ENCODE data around the gene ADAM12.

ADAM12 gene

DNA sequence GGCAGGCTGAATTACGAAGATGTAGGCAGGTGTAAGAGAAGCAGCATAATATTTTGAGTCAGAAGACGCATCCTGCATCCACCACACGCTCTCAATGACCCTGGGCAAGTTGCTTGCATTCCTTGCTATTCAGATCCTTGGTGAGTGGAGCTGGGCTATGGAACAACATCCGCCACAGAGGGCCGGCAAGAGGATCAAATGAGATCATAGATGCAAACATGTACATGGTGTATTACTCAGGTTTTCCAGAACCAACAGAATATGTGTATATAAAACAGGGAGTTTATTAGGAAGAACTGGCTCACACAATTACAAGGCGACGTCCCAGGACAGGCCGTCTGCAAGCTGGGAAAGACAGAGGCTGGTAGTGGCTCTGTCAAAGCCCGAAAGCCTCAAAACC is 51.5 kb downstream of the ADAM12 start:
- Histone ChIP-seq H3K9ac (ENCODE audit: low read depth, low read length) (no peak overlapping the region), H3K27me3 (ENCODE audit: control insufficient read depth, insufficient read depth, low read length) (no peaks in the 10 kb centered on the region), H3K4me3 (ENCODE audit: low read depth, low read length) (no peak overlapping the region), H3K9me3 (ENCODE audit: control insufficient read depth, insufficient read depth, low read length) (no peaks in the 10 kb centered on the region), H3K36me3 (ENCODE audit: control insufficient read depth, insufficient read depth, low read length) (no peaks in the 10 kb centered on the region), H3K4me1 (ENCODE audit: control insufficient read depth, insufficient read depth, low read length) (no peaks in the 10 kb centered on the region)

DNA sequence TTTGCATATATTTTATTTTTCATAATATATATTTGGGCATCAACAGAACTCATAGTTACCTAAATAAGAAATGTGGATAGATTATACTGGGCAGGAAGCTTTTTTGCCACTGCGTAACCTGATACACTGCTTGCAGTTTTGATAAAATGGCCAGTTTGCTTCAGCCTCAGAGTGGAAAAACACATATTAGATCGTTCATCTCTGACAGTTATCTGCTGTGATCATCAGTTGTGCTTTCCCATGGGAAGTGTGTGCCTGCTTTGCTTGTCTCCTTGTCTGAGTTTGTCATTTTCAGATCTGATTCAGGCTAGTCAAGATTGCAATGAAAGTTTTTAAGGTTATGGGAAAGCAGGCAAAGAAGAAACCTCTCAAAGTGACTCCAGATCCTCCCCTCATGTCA is 54.0 kb downstream of the ADAM12 start:
- no peaks in the 10 kb centered on the region for H3K9me3 ChIP-seq (ENCODE audit: control insufficient read depth, insufficient read depth, low read length)
- H3K36me3 ChIP-seq (ENCODE audit: control insufficient read depth, insufficient read depth, low read length): no peaks in the 10 kb centered on the region
- no peak overlapping the region for H3K4me3 ChIP-seq (ENCODE audit: low read depth, low read length)
- H3K9ac ChIP-seq (ENCODE audit: low read depth, low read length): no peak overlapping the region
- no peaks in the 10 kb centered on the region for H3K4me1 ChIP-seq (ENCODE audit: control insufficient read depth, insufficient read depth, low read length)
- no peaks in the 10 kb centered on the region for H3K27me3 ChIP-seq (ENCODE audit: control insufficient read depth, insufficient read depth, low read length)

DNA sequence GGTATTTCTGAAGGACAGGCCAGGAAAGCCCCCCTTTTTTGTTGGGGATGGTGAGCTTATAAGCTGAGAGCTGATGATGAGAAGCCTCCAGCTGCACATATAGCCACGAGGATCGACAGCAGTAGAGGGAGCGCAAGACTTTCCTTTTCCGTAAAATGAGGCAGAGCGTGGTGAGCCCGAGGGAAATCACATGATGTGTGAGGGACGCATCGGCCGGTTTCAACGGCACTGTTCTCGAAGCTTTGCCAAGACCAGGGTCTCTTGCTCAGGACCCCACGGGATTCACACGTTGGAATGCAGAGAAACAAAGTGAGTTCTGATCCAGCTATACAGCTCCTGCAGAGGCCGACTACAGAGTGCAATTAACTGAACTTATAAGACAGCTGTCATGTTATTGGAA is 55.7 kb downstream of the ADAM12 start:
- H3K4me1 ChIP-seq (ENCODE audit: control insufficient read depth, insufficient read depth, low read length): no peaks in the 10 kb centered on the region
- no peaks in the 10 kb centered on the region for H3K9me3 ChIP-seq (ENCODE audit: control insufficient read depth, insufficient read depth, low read length)
- no peaks in the 10 kb centered on the region for H3K27me3 ChIP-seq (ENCODE audit: control insufficient read depth, insufficient read depth, low read length)
- no peak overlapping the region for H3K9ac ChIP-seq (ENCODE audit: low read depth, low read length)
- no peaks in the 10 kb centered on the region for H3K36me3 ChIP-seq (ENCODE audit: control insufficient read depth, insufficient read depth, low read length)
- H3K4me3 ChIP-seq (ENCODE audit: low read depth, low read length): no peak overlapping the region

DNA sequence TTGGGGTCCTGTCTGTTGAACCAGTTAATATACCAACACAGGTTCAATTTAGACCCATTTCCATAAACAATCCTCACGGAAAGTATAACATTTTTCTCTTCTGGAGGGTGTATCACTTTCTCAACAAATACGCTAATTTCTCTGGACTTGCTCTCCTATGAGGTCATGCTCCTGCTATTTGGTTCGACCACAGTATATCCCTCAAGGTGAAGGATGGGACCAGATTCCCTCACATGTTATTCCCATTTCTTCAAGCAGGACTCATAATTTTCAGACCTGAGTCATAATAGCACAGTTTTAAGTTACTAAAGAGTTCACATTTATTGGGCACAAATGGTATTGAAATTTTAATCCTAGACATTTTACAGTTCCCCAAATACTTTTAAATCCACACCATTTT is 57.2 kb downstream of the ADAM12 start:
- Histone ChIP-seq H3K27me3 (ENCODE audit: control insufficient read depth, insufficient read depth, low read length) (no peaks in the 10 kb centered on the region), H3K36me3 (ENCODE audit: control insufficient read depth, insufficient read depth, low read length) (no peaks in the 10 kb centered on the region), H3K4me1 (ENCODE audit: control insufficient read depth, insufficient read depth, low read length) (no peaks in the 10 kb centered on the region), H3K9ac (ENCODE audit: low read depth, low read length) (no peak overlapping the region), H3K4me3 (ENCODE audit: low read depth, low read length) (no peak overlapping the region), H3K9me3 (ENCODE audit: control insufficient read depth, insufficient read depth, low read length) (no peaks in the 10 kb centered on the region)

DNA sequence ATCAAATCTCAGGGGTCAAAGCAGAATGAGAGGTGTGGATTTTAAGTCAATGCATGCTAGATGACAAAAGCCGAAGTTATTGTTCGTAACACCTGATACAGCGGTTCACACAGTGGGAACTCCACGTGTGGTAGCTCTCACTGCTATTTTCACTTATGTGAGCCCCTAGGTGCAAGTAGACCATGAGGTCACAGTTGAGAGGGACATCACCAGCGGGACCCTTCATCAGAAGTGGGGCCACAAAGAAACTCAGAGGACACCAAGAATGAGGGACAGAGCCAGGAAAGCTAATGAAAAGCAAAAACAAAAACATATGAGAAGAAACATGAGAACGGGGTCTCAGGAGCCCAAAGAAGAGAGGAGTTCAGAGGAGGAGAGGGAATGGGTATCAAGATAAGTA is 63.5 kb downstream of the ADAM12 start:
- H3K4me1 ChIP-seq (ENCODE audit: control insufficient read depth, insufficient read depth, low read length): peaks cover 3% of the 10 kb centered on the region
- H3K27me3 ChIP-seq (ENCODE audit: control insufficient read depth, insufficient read depth, low read length): no peaks in the 10 kb centered on the region
- H3K9me3 ChIP-seq (ENCODE audit: control insufficient read depth, insufficient read depth, low read length): no peaks in the 10 kb centered on the region
- H3K36me3 ChIP-seq (ENCODE audit: control insufficient read depth, insufficient read depth, low read length): no peaks in the 10 kb centered on the region
- H3K4me3 ChIP-seq (ENCODE audit: low read depth, low read length): no peak overlapping the region
- no peak overlapping the region for H3K9ac ChIP-seq (ENCODE audit: low read depth, low read length)

DNA sequence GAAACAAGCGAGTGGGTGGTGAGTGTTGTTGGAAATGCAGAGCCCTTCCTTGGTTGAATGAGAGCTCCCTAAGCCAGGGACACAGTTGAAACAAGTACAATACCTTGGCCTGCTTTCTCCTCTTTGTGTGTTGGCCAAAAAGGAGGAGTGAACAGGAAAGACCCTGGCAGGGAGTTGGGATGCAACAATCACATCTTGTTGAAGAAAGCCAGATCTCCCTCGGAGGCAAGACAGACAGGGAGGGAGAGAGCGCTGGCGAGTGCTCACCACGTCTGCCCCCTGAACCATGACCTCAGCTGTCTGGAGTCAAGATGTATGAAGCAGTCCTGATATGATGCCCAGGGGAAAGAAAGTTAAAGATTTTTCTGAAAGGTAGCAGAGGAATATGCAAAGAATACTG is 66.8 kb downstream of the ADAM12 start:
- Histone ChIP-seq H3K36me3 (ENCODE audit: control insufficient read depth, insufficient read depth, low read length) (no peaks in the 10 kb centered on the region), H3K9ac (ENCODE audit: low read depth, low read length) (no peak overlapping the region), H3K9me3 (ENCODE audit: control insufficient read depth, insufficient read depth, low read length) (no peaks in the 10 kb centered on the region), H3K27me3 (ENCODE audit: control insufficient read depth, insufficient read depth, low read length) (no peaks in the 10 kb centered on the region), H3K4me1 (ENCODE audit: control insufficient read depth, insufficient read depth, low read length) (peaks cover 3% of the 10 kb centered on the region), H3K4me3 (ENCODE audit: low read depth, low read length) (no peak overlapping the region)

DNA sequence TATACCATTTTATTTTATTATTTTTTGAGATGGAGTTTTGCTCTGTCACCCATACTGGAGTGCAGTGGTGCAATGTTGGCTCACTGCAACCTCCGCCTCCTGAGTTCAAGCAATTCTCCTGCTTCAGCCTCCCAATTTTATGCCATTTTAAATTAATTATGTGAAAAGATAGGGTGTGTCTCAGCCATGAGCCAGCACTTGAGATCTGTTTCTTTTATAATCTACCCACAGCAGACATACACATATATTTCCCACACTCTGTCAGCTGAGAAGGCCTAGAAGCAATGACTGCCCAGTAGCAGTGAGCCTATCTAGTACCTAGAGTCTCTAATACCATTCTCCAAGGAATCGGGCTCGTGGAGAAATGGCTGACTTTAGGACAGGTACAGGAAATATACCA is 70.5 kb downstream of the ADAM12 start:
- Histone ChIP-seq H3K4me1 (ENCODE audit: control insufficient read depth, insufficient read depth, low read length) (no peaks in the 10 kb centered on the region), H3K9me3 (ENCODE audit: control insufficient read depth, insufficient read depth, low read length) (no peaks in the 10 kb centered on the region), H3K4me3 (ENCODE audit: low read depth, low read length) (no peak overlapping the region), H3K27me3 (ENCODE audit: control insufficient read depth, insufficient read depth, low read length) (no peaks in the 10 kb centered on the region), H3K9ac (ENCODE audit: low read depth, low read length) (no peak overlapping the region), H3K36me3 (ENCODE audit: control insufficient read depth, insufficient read depth, low read length) (no peaks in the 10 kb centered on the region)

DNA sequence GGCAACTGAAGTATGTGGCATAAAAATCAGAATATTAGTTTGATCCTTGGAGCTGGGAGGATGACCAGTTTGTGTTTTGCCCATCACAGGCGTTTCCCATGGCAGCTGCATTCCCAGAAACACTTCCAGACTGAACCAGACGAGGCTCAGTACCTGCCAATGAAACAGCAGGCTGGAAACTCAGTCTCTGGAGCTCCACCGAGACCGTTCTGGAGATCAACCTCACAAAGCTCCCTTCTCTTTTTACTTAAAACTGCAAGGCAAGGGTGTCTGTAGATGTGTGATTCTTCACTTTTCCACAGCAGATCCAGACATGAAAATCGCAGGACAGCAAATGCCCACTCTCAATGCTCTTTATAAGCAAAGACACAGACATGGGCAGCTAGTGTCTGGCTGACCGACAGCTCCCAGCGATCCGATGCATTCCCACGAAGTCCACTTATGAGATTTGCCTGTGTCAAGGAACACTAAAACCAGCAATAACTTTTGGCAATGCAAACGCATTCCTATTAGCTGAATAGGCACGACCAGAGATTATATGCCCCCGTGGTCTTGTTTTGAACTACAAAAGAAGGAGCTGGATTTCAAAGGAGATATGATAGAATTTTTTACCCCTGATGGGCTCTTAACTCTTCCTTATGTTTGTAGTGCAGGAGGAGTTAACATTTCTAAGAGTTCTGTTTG is 72.6 kb downstream of the ADAM12 start:
- H3K9me3 ChIP-seq (ENCODE audit: control insufficient read depth, insufficient read depth, low read length): no peaks in the 10 kb centered on the region

DNA sequence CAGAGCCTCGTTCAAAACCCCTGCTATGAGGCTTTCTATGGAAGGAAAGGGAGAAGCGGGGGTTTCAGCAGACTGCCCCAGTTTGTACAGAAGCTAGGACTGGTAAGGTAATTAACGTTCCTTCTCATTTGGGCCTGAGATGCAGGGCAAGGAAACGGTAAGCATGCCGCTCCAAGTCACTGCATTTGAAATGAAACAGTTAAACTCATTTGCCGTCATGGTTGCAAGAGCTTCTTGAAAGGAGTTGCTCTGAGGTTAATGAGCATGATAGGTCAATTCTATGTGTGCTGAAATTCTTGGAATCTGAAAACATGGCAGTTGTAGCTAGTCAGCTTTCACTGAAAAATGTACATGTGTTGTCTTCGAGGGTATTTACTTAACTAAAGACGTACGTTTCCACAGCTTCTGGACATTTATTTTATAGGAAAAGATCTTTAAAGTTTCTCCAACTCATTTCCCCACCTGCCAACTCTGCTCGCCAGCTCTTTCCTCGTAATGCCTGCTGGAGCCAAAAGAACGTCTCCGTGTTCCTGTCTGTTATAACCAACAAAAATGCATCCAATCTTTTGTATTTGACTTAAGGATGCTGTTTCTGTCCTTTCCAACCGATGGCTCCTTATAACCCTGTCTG is 73.3 kb downstream of the ADAM12 start:
- Histone ChIP-seq H3K9me3 (ENCODE audit: control insufficient read depth, insufficient read depth, low read length) (no peaks in the 10 kb centered on the region), H3K36me3 (ENCODE audit: control insufficient read depth, insufficient read depth, low read length) (no peaks in the 10 kb centered on the region), H3K4me3 (ENCODE audit: low read depth, low read length) (no peak overlapping the region), H3K4me1 (ENCODE audit: control insufficient read depth, insufficient read depth, low read length) (no peaks in the 10 kb centered on the region), H3K27me3 (ENCODE audit: control insufficient read depth, insufficient read depth, low read length) (no peaks in the 10 kb centered on the region), H3K9ac (ENCODE audit: low read depth, low read length) (no peak overlapping the region)

More for the DNA sequence above, 72.6 kb downstream of the ADAM12 start:
- Histone ChIP-seq H3K9ac (ENCODE audit: low read depth, low read length) (no peak overlapping the region), H3K4me1 (ENCODE audit: control insufficient read depth, insufficient read depth, low read length) (no peaks in the 10 kb centered on the region), H3K27me3 (ENCODE audit: control insufficient read depth, insufficient read depth, low read length) (no peaks in the 10 kb centered on the region), H3K36me3 (ENCODE audit: control insufficient read depth, insufficient read depth, low read length) (no peaks in the 10 kb centered on the region), H3K4me3 (ENCODE audit: low read depth, low read length) (no peak overlapping the region)

DNA sequence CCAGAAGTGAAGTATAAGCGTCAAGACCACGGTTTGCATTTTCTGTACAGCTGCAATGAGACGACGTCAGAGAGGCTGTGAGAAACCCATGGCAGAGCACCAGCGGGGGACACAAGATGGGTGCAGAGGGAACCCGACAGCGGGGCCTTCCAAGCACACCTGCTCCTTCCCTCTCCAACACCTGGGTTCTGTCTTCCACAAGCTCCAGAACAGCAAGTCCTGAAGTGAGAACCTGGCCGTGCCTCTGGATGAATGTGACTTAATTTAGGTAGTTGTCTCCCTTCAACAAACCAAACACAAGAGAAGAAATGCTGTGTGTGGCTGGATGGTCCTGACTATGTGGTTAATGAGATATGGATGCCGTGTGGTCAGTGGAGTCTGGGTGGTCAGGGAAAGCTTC is 76.1 kb downstream of the ADAM12 start:
- H3K27me3 ChIP-seq (ENCODE audit: control insufficient read depth, insufficient read depth, low read length): no peaks in the 10 kb centered on the region
- no peaks in the 10 kb centered on the region for H3K9me3 ChIP-seq (ENCODE audit: control insufficient read depth, insufficient read depth, low read length)
- H3K9ac ChIP-seq (ENCODE audit: low read depth, low read length): no peak overlapping the region
- H3K4me3 ChIP-seq (ENCODE audit: low read depth, low read length): no peak overlapping the region
- no peaks in the 10 kb centered on the region for H3K36me3 ChIP-seq (ENCODE audit: control insufficient read depth, insufficient read depth, low read length)
- no peaks in the 10 kb centered on the region for H3K4me1 ChIP-seq (ENCODE audit: control insufficient read depth, insufficient read depth, low read length)

DNA sequence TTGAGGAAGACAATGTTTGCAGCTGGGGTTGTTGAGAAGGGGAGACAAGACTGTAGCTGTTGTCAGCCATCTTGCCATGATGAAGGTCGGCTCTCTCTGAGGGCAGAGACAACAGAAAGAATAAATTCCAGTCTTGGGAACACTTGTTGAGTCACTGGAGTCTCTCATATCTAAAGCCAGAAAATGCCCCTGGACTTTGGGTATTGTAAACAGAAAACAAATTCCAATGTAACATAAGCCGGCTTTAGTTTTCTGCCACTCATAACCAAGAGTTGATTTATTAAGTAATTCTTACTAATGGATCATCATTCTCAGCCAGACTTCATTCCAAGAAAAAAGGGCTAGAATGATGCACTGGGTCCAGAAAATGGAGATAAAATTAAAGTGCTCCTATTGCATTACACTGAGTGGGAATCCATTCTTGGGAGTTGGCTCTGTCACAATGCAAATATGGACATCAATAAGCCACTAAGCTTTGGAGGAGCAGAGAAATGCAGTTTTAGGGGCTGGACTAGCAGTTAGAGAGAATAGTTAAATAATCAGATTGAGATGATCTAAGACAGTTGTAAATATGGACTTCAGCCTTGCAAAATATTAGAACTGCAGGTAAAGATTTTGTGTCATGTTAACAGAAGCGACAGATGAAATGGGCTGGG is 78.9 kb downstream of the ADAM12 start:
- Histone ChIP-seq H3K27me3 (ENCODE audit: control insufficient read depth, insufficient read depth, low read length) (no peaks in the 10 kb centered on the region), H3K9ac (ENCODE audit: low read depth, low read length) (no peak overlapping the region)

More for the DNA sequence above, 78.9 kb downstream of the ADAM12 start:
- no peaks in the 10 kb centered on the region for H3K4me1 ChIP-seq (ENCODE audit: control insufficient read depth, insufficient read depth, low read length)
- H3K36me3 ChIP-seq (ENCODE audit: control insufficient read depth, insufficient read depth, low read length): no peaks in the 10 kb centered on the region
- no peaks in the 10 kb centered on the region for H3K9me3 ChIP-seq (ENCODE audit: control insufficient read depth, insufficient read depth, low read length)
- no peak overlapping the region for H3K4me3 ChIP-seq (ENCODE audit: low read depth, low read length)

Data from iPS-15b (cell line).